Mammary epithelial cell (primary cell): ENCODE results near the gene KRTAP19-6.

Source experiments
- EZH2 ChIP-seq: IDR thresholded peaks from 2 replicates; pipeline ENCODE4 v1.6.1; 2012; ENCODE audit warnings: low read length, inconsistent platforms, borderline replicate concordance
- TF ChIP-seq, protein P1 (sequence below), 2 donors: IDR thresholded peaks in 1 of 2; conservative IDR thresholded peaks in 1 of 2; 2 replicates each; pipeline ENCODE4 v1.5.1; 2011 to 2012; ENCODE audit warnings: inconsistent platforms in 2 of 2, low read length in 2 of 2, mild to moderate bottlenecking in 2 of 2, control low read depth in 1 of 2, low read depth in 1 of 2; ENCODE audit not compliant: insufficient read depth in 1 of 2; ENCODE audit errors: extremely low read depth in 1 of 2

DNA sequence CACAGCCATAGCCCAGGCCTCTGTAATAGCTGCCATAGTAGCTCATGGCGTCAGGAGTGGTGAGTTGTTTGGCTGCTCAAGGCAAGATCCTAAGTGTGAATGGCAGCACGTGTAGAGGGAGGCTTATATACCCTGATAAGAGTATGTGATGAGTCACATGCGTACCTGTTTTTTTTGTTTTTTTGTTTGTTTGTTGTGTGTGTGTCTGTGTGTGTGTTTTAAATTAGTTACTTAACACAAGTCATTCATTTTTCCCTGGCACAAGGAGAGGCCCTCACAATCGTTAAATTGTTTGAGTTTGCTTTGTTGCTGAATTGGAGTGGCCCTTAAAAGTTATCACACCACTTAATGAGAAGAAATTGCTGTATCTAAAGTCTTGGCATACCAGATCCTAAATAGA, 44.6 kb downstream of the KRTAP19-6 start, which contains the start of gene KRTAP19-4:
- TF ChIP-seq, protein P1, sequence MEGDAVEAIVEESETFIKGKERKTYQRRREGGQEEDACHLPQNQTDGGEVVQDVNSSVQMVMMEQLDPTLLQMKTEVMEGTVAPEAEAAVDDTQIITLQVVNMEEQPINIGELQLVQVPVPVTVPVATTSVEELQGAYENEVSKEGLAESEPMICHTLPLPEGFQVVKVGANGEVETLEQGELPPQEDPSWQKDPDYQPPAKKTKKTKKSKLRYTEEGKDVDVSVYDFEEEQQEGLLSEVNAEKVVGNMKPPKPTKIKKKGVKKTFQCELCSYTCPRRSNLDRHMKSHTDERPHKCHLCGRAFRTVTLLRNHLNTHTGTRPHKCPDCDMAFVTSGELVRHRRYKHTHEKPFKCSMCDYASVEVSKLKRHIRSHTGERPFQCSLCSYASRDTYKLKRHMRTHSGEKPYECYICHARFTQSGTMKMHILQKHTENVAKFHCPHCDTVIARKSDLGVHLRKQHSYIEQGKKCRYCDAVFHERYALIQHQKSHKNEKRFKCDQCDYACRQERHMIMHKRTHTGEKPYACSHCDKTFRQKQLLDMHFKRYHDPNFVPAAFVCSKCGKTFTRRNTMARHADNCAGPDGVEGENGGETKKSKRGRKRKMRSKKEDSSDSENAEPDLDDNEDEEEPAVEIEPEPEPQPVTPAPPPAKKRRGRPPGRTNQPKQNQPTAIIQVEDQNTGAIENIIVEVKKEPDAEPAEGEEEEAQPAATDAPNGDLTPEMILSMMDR (conservative IDR thresholded peaks at IDR 0.05 in 1 of 2, IDR thresholded peaks at IDR 0.05 in 1 of 2; ENCODE audit: extremely low read depth in 1 of 2, insufficient read depth in 1 of 2, low read depth in 1 of 2, low read length in 2 of 2), result no peak
- no peak for TF ChIP-seq EZH2
